ENCODE results near the gene LACTBL1. TPM values are rescaled to one million over a fixed set of nuclear protein-coding genes. Genes with fewer than 3 reads are reported as not detected.

LACTBL1 gene
- total RNA-seq, 2 experiments from 2014 or later = not detected

Other genes with a start within 250 kb of the LACTBL1 start
- gene TEX46, start 43.0 kb upstream of the LACTBL1 start, total RNA-seq = not detected
- gene KDM1A, start 46.6 kb upstream of the LACTBL1 start, total RNA-seq = 10 to 100 TPM; 60.2 to 61.9 TPM
- 10 to 100 TPM; 19.0 to 21.2 TPM for gene LUZP1, start 196.0 kb upstream of the LACTBL1 start, total RNA-seq
- gene HTR1D, start 244.6 kb upstream of the LACTBL1 start, total RNA-seq = not detected